GM13976 (cell line): ENCODE data around the gene PANK4.
A peak's percentile ranks its signal among the peaks of the same experiment; 100 is the strongest.

Experiments used
- DNase-seq: peaks from one replicate; pipeline ENCODE4 v3.0.0; 2012; ENCODE audit warnings: low spot score
- in situ Hi-C: fragments of 300-500 bp; cut with MboI; formaldehyde crosslinking; loops from one replicate; pipeline ENCODE4 v1.12.0; 2022; ENCODE audit warnings: low sequenced_read_pairs, mixed read lengths, inconsistent platforms; ENCODE audit not compliant: unreplicated experiment
- TF ChIP-seq, protein P1 (sequence below): IDR thresholded peaks from 2 replicates; pipeline ENCODE4 v1.5.1; 2012; ENCODE audit warnings: borderline replicate concordance, mild to moderate bottlenecking; ENCODE audit not compliant: insufficient read depth; ENCODE audit errors: extremely low read depth, missing control alignments, control extremely low read depth

Gene PANK4

DNA sequence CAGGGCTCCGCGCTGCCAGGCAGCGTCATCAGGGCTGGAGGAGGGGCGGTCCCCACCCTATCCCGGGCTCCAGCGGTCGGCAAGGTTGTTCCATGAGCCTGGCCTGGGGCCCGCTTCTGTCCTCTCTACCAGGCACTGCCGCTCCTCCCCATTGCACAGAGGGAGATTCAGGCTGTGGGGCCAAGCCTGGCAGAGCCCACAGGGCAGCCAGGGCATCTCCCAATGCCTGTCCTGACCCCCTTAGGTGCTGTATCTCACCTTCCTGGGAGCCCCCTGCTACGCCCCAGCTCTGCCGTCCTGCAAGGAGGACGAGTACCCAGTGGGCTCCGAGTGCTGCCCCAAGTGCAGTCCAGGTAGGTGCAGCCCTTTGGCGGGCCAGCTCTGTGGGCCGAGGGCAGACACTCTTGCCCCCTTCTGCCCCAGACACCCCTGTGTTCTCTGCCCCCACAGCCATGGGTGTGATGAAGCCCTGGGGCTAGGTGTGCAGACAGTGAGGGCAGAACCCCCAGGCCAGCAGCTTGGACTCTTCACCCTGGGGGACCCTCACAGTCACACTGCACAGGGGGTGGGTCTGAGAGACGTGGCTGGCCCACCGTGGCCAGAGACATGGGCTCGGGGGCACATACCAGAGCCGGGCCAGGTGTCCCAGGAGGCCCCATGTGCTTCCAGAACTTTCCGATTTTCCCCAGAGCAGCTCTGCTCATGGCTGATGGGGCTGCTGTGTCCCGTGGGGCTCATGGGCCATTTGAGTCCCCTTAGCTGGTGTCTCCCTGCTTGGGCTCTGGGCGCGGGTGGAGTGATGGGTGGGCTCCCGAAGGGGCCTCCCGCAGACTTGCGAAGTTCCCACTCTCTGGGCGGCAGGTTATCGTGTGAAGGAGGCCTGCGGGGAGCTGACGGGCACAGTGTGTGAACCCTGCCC, 31.3 kb upstream of the PANK4 start:
- TF ChIP-seq, protein P1, sequence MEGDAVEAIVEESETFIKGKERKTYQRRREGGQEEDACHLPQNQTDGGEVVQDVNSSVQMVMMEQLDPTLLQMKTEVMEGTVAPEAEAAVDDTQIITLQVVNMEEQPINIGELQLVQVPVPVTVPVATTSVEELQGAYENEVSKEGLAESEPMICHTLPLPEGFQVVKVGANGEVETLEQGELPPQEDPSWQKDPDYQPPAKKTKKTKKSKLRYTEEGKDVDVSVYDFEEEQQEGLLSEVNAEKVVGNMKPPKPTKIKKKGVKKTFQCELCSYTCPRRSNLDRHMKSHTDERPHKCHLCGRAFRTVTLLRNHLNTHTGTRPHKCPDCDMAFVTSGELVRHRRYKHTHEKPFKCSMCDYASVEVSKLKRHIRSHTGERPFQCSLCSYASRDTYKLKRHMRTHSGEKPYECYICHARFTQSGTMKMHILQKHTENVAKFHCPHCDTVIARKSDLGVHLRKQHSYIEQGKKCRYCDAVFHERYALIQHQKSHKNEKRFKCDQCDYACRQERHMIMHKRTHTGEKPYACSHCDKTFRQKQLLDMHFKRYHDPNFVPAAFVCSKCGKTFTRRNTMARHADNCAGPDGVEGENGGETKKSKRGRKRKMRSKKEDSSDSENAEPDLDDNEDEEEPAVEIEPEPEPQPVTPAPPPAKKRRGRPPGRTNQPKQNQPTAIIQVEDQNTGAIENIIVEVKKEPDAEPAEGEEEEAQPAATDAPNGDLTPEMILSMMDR = no peak
- DNase-seq = no peak
- in situ Hi-C loops = no loop called here

DNA sequence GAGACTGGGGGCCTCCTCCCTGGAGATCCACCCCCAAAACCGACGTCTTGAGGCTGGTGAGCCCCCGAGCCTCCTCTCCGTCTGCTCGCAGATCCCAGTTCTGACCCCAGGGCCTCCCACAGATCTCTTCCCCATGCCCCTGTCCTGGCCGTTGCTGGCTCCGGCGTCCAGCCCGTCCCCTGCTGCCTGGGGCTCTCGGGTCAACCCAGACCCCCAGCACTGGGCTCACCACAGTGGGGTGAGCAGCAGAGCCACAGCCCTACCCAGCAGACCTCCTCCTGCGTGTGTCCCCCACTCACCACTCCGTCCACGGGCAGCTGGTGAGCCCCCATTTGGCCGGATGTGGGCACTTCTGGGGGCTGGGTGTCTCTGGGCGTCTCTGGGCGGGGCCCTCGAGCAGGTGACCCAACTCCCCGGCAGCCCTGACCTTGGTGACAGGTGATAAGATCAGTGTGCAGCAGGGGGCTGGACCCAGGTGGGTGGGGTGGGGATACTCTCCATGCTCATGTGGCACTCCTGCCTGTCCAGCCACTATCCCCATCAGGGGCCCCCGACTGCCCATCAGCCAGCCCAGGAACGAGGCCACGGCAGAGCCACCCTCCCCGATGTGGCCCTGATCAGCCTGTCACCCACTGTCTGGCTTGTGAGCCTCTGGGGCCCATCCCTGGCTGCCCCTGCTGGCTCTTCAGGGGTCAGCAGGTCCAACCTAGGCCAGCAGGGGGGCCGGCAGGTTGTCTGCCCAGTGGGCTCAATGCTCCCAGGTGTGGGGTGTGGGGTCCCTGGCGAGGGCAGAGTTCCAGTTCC, 30.5 kb upstream of the PANK4 start:
- in situ Hi-C loops = no loop called here
- peak; percentile 72 for DNase-seq
- TF ChIP-seq, protein P1 = no peak

DNA sequence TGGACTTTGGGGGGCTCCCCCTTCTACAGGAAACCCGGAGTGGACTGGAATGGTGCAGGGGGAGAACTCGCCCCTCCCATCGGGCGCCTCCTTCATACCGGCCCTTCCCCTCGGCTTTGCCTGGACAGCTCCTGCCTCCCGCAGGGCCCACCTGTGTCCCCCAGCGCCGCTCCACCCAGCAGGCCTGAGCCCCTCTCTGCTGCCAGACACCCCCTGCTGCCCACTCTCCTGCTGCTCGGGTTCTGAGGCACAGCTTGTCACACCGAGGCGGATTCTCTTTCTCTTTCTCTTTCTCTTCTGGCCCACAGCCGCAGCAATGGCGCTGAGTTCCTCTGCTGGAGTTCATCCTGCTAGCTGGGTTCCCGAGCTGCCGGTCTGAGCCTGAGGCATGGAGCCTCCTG, 29.9 kb upstream of the PANK4 start, which contains the start of gene TNFRSF14:
Gene TNFRSF14, plus strand, starts transcription at position 95 of the 401 bp plus-strand sequence. Its CDS starts 294 bp downstream, at position 389.
- DNase-seq = peak; percentile 89
- in situ Hi-C loops = no loop called here
- TF ChIP-seq, protein P1 = no peak

DNA sequence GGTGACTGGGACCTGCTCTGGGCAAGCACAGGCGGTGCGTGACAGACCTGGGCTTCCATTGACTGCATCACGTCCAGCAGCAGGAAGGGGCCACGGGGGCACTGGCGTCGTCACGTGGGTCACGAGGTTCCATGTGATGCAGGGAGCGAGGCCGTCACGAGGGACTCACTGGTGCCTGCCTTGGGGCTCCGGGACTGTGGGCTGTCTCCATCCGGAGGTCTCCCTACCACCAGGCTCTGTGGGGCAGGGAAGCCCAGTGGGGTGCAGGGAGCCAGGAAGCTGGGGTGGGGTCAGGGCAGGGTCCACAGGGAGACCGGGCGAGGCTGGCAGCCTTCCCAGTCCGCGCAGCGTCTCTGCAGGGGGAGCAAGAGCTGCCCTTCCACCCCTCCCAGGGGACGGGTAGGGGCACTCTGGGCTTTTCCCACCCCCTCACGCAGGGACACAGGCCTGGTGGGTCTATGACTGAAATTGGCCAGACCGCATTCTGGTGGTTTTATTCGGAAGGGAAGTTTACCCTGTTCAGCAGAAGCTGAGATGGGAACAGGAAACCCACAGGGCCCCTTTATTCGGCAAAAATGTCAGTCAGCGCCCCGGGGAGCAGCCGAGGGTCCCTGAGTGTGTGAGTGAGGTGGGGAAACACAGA, 29.4 kb upstream of the PANK4 start:
- peak; percentile 81 for DNase-seq
- TF ChIP-seq, protein P1 = no peak
- in situ Hi-C loops = no loop called here

DNA sequence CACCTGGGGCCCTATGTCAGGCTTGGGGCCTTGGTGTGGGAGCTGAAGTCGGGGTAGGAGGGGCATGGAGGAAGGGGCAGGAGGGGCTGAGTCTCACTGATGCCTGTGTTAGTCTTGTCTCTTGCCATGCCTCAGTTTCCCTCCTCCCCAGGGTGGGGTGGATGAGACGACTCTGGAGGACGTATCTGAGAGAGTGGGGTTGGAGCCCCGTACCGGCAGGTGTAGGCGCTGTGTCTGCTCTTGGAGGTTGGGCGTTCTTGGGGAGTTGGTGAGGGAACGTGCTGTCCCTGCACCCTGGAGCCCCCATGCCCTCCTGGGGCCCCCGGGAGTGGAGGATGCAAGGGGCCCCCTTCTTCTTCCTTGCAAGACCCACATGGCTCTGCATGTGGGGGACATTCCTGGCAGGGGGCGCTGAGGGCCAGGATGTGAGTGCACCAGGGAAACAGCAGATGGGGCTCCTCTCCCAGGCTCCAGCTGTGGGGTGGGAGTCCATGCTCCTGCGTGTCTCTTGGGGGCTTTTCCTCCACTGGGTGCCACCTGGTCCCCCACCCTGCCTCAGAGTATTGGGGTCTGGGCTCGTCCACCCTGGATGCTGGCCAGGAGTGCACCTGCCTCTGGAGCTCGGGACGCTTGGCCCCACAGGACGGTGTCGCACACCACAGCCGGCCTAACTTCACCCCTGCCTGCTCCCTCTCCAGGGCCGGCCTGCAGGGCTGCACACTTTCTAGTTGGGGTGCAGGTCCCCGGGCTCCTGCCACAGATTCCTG, 28.4 kb upstream of the PANK4 start:
- in situ Hi-C loops = no loop called here
- DNase-seq = peak; percentile 75
- TF ChIP-seq, protein P1 = peak; percentile 72
